ENCODE data around the gene CNTNAP2.

Gene CNTNAP2

GRCh38 chr7:146116521-146117222, at the start of gene CNTNAP2:
Gene CNTNAP2 (plus strand): TSS chr7:146116801. CDS start chr7:146116877, 76 bp downstream.
- no peak for DNase-seq (ENCODE audit: low read depth in 4 of 4, low spot score in 1 of 4)

- DNase-seq (ENCODE audit: low read depth in 4 of 4, low spot score in 1 of 4): no peak
Observed at GRCh38 chr7:146067880-146068279, 48.7 kb upstream of the CNTNAP2 start.

- DNase-seq (ENCODE audit: low read depth in 4 of 4, low spot score in 1 of 4): no peak
Observed at GRCh38 chr7:146074195-146074765, 42.3 kb upstream of the CNTNAP2 start.

- DNase-seq (ENCODE audit: low read depth in 4 of 4, low spot score in 1 of 4): no peak
Observed at GRCh38 chr7:146076344-146076743, 40.3 kb upstream of the CNTNAP2 start.

GRCh38 chr7:146084086-146084485, 32.5 kb upstream of the CNTNAP2 start:
- no peak for DNase-seq (ENCODE audit: low read depth in 4 of 4, low spot score in 1 of 4)

- DNase-seq (ENCODE audit: low read depth in 4 of 4, low spot score in 1 of 4): no peak
Observed at GRCh38 chr7:146090023-146090645, 26.5 kb upstream of the CNTNAP2 start.

- no peak for DNase-seq (ENCODE audit: low read depth in 4 of 4, low spot score in 1 of 4)
Observed at GRCh38 chr7:146094356-146094755, 22.2 kb upstream of the CNTNAP2 start.

- no peak for DNase-seq (ENCODE audit: low read depth in 4 of 4, low spot score in 1 of 4)
Observed at GRCh38 chr7:146096994-146097393, 19.6 kb upstream of the CNTNAP2 start.

- no peak for DNase-seq (ENCODE audit: low read depth in 4 of 4, low spot score in 1 of 4)
Observed at GRCh38 chr7:146106319-146106718, 10.3 kb upstream of the CNTNAP2 start.

GRCh38 chr7:146112755-146113154, 3.8 kb upstream of the CNTNAP2 start:
- no peak for DNase-seq (ENCODE audit: low read depth in 4 of 4, low spot score in 1 of 4)

- no peak for DNase-seq (ENCODE audit: low read depth in 4 of 4, low spot score in 1 of 4)
Observed at GRCh38 chr7:146115548-146115850, 1.1 kb upstream of the CNTNAP2 start.

- no peak for DNase-seq (ENCODE audit: low read depth in 4 of 4, low spot score in 1 of 4)
Observed at GRCh38 chr7:146115851-146116520, 615 bp upstream of the CNTNAP2 start.

- DNase-seq (ENCODE audit: low read depth in 4 of 4, low spot score in 1 of 4): no peak
Observed at GRCh38 chr7:146117576-146117975, 975 bp downstream of the CNTNAP2 start.

- DNase-seq (ENCODE audit: low read depth in 4 of 4, low spot score in 1 of 4): no peak
Observed at GRCh38 chr7:146119002-146119401, 2.4 kb downstream of the CNTNAP2 start.

- no peak for DNase-seq (ENCODE audit: low read depth in 4 of 4, low spot score in 1 of 4)
Observed at GRCh38 chr7:146123715-146124114, 7.1 kb downstream of the CNTNAP2 start.

GRCh38 chr7:146126767-146127509, 10.3 kb downstream of the CNTNAP2 start:
- DNase-seq (ENCODE audit: low read depth in 4 of 4, low spot score in 1 of 4): no peak

GRCh38 chr7:146129296-146129695, 12.7 kb downstream of the CNTNAP2 start:
- DNase-seq (ENCODE audit: low read depth in 4 of 4, low spot score in 1 of 4): no peak

GRCh38 chr7:146129997-146130396, 13.4 kb downstream of the CNTNAP2 start:
- DNase-seq (ENCODE audit: low read depth in 4 of 4, low spot score in 1 of 4): no peak

- DNase-seq (ENCODE audit: low read depth in 4 of 4, low spot score in 1 of 4): no peak
Observed at GRCh38 chr7:146131701-146132100, 15.1 kb downstream of the CNTNAP2 start.

GRCh38 chr7:146136357-146136875, 19.8 kb downstream of the CNTNAP2 start:
- no peak for DNase-seq (ENCODE audit: low read depth in 4 of 4, low spot score in 1 of 4)

- DNase-seq (ENCODE audit: low read depth in 4 of 4, low spot score in 1 of 4): no peak
Observed at GRCh38 chr7:146138926-146139325, 22.3 kb downstream of the CNTNAP2 start.

All from stimulated activated CD4-positive, alpha-beta T cell treated with anti-CD3 and anti-CD28 coated beads, Interleukin-1b, Interleukin-23, amount 100 ng/mL, for 24 hours (primary cell).